NCI-H526 (cell line): ENCODE measurements around the gene TAF3.

Experiments
- DNase-seq, 2 experiments: peaks; one replicate each; lab custom pipeline; 2025; lab: John Stamatoyannopoulos, UW

Gene TAF3

GRCh38 chr10:7810443-7810842 is 7.9 kb upstream of the TAF3 start:
- DNase-seq, result no peak

GRCh38 chr10:7811000-7811399 is 7.3 kb upstream of the TAF3 start:
- DNase-seq, result no peak

- DNase-seq, result peak; percentile 4 to 18
These were observed 6.6 kb upstream of the TAF3 start for GRCh38 chr10:7811743-7812142.

- DNase-seq, result no peak
These were observed 4.8 kb upstream of the TAF3 start for GRCh38 chr10:7813481-7813880.

GRCh38 chr10:7817576-7817975 is 729 bp upstream of the TAF3 start:
- DNase-seq, result peak in 1 of 2 experiments; percentile 2

GRCh38 chr10:7817984-7818294 is 366 bp upstream of the TAF3 start:
- DNase-seq, result no peak

GRCh38 chr10:7819121-7819460 is 786 bp downstream of the TAF3 start:
- DNase-seq, result peak in 1 of 2 experiments; percentile 38

GRCh38 chr10:7824251-7824650 is 5.9 kb downstream of the TAF3 start:
- DNase-seq, result no peak

- DNase-seq, result no peak
These were observed 8.7 kb downstream of the TAF3 start for GRCh38 chr10:7826971-7827370.

GRCh38 chr10:7829289-7829834 is 11.1 kb downstream of the TAF3 start:
- no peak for DNase-seq

- no peak for DNase-seq
These were observed 13.8 kb downstream of the TAF3 start for GRCh38 chr10:7832060-7832459.

GRCh38 chr10:7833210-7833609 is 14.9 kb downstream of the TAF3 start:
- no peak for DNase-seq

GRCh38 chr10:7834262-7834661 is 16.0 kb downstream of the TAF3 start:
- DNase-seq, result no peak

GRCh38 chr10:7836571-7836970 is 18.3 kb downstream of the TAF3 start:
- DNase-seq, result no peak

- no peak for DNase-seq
These were observed 28.3 kb downstream of the TAF3 start for GRCh38 chr10:7846591-7846990.

- no peak for DNase-seq
These were observed 35.0 kb downstream of the TAF3 start for GRCh38 chr10:7853226-7853842.

GRCh38 chr10:7853890-7854289 is 35.6 kb downstream of the TAF3 start:
- no peak for DNase-seq

GRCh38 chr10:7855205-7855604 is 36.9 kb downstream of the TAF3 start:
- no peak for DNase-seq

- DNase-seq, result no peak
These were observed 38.4 kb downstream of the TAF3 start for GRCh38 chr10:7856678-7857077.

- no peak for DNase-seq
These were observed 39.0 kb downstream of the TAF3 start for GRCh38 chr10:7857262-7857661.

GRCh38 chr10:7861509-7862120 is 43.3 kb downstream of the TAF3 start:
- DNase-seq, result no peak

- DNase-seq, result no peak
These were observed 43.8 kb downstream of the TAF3 start for GRCh38 chr10:7862121-7862514.

- no peak for DNase-seq
These were observed 47.9 kb downstream of the TAF3 start for GRCh38 chr10:7866176-7866575.

- DNase-seq, result peak in 1 of 2 experiments; percentile 23
These were observed 53.7 kb downstream of the TAF3 start for GRCh38 chr10:7872041-7872442.
